ENCODE data around the gene CACNA2D4. TPM values are rescaled to one million over a fixed set of nuclear protein-coding genes. Genes with fewer than 3 reads are reported as not detected.

The CACNA2D4 gene
- polyA plus RNA-seq, 3 donors, result 17.8 to 87.7 (median 22.1) TPM

GRCh38 chr12:1841586-1842182 is 76.8 kb downstream of the CACNA2D4 start:
- H3K27ac Mint-ChIP-seq, result peak overlapping the region in 2 of 7 donors; percentile 6 to 38
- Histone ChIP-seq H2AFZ (ENCODE audit: insufficient read depth, low read depth, low read length, poor library complexity, severe bottlenecking) (no peak overlapping the region), H3K4me2 (replicated peaks; ENCODE audit: extremely low read depth, low read length, poor library complexity, severe bottlenecking) (no peak overlapping the region), H3K4me3 (replicated peaks in 1 of 3; ENCODE audit: low read depth in 2 of 3, low read length in 3 of 3) (no peak overlapping the region), H3K27me3 (ENCODE audit: control insufficient read depth in 2 of 2, insufficient read depth in 2 of 2, low read length in 2 of 2) (no peaks in the 10 kb centered on the region), H3K27ac (ENCODE audit: low read depth in 1 of 2, low read length in 2 of 2) (no peak overlapping the region), H3K36me3 (replicated peaks in 1 of 2; ENCODE audit: control insufficient read depth in 1 of 2, insufficient read depth in 2 of 2, low read length in 2 of 2) (no peaks in the 10 kb centered on the region), H3K9me3 (replicated peaks in 1 of 2; ENCODE audit: control insufficient read depth in 1 of 2, insufficient read depth in 1 of 2, low read length in 2 of 2) (no peaks in the 10 kb centered on the region), H4K20me1 (ENCODE audit: insufficient read depth, low read length) (no peaks in the 10 kb centered on the region), H3K79me2 (ENCODE audit: insufficient read depth, low read length) (no peaks in the 10 kb centered on the region), H3K9ac (ENCODE audit: insufficient read depth, low read length, poor library complexity, severe bottlenecking) (no peak overlapping the region), H3K4me1 (ENCODE audit: control insufficient read depth in 1 of 2, insufficient read depth in 2 of 2, low read length in 2 of 2) (peaks cover 14 to 22% of the 10 kb centered on the region in 2 donors)
- peaks cover 26% of the 10 kb centered on the region for H3K4me1 Mint-ChIP-seq
- peaks cover 0 to 2% (median 0%) of the 10 kb centered on the region in 7 donors for H3K9me3 Mint-ChIP-seq
- intact Hi-C loops (cut with micrococcal nuclease), result no loop called here
- WGBS (ENCODE audit: insufficient coverage), result 90% methylated on average over 8 of the region's 13 CpGs
- no peak for TF ChIP-seq CTCF (IDR thresholded peaks at IDR 0.05)
- H3K36me3 Mint-ChIP-seq, result no peaks in the 10 kb centered on the region
- no peak overlapping the region for H3K4me3 Mint-ChIP-seq
- peak; percentile 14 to 67 (median 29) for DNase-seq
- H3K27me3 Mint-ChIP-seq (ENCODE audit: low read depth in 3 of 3), result peaks cover 0 to 7% (median 4%) of the 10 kb centered on the region in 3 donors

DNA sequence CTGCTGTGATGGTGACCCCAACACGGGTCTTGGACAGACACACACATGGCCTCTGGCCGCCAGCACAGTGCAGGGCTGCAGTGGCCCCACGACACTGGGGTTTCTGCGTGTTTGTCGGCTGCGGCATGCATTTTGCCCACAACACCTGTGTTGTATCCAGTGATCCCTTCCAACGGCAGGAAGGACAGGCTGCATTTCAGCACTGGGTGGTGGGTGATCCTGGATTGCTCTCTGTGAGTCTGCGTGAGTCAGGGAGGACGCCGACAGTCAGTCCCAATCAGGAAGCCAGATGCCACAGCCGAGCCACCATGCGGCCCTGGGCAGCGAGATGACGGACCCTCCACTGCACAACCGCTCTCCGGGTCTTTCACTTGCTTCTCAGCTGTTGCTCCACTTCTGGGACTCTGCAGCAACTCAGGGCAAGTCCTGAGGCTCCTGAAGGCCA is 77.4 kb downstream of the CACNA2D4 start:
- H3K36me3 Mint-ChIP-seq, result no peaks in the 10 kb centered on the region
- no peak overlapping the region for H3K27ac ChIP-seq (ENCODE audit: low read depth in 1 of 2, low read length in 2 of 2)
- H3K27ac Mint-ChIP-seq, result peak overlapping the region in 1 of 7 donors; percentile 54
- H3K9ac ChIP-seq (ENCODE audit: insufficient read depth, low read length, poor library complexity, severe bottlenecking), result no peak overlapping the region
- intact Hi-C loops (cut with micrococcal nuclease), result no loop called here
- H3K4me2 ChIP-seq (replicated peaks; ENCODE audit: extremely low read depth, low read length, poor library complexity, severe bottlenecking), result no peak overlapping the region
- peaks cover 26% of the 10 kb centered on the region for H3K4me1 Mint-ChIP-seq
- peaks cover 0 to 6% (median 6%) of the 10 kb centered on the region in 3 donors for H3K27me3 Mint-ChIP-seq (ENCODE audit: low read depth in 3 of 3)
- no peaks in the 10 kb centered on the region for H3K36me3 ChIP-seq (replicated peaks in 1 of 2; ENCODE audit: control insufficient read depth in 1 of 2, insufficient read depth in 2 of 2, low read length in 2 of 2)
- H3K79me2 ChIP-seq (ENCODE audit: insufficient read depth, low read length), result no peaks in the 10 kb centered on the region
- H4K20me1 ChIP-seq (ENCODE audit: insufficient read depth, low read length), result no peaks in the 10 kb centered on the region
- 75% methylated on average over 16 of the region's 16 CpGs for WGBS (ENCODE audit: insufficient coverage)
- peaks cover 14 to 22% of the 10 kb centered on the region in 2 donors for H3K4me1 ChIP-seq (ENCODE audit: control insufficient read depth in 1 of 2, insufficient read depth in 2 of 2, low read length in 2 of 2)
- no peaks in the 10 kb centered on the region for H3K27me3 ChIP-seq (ENCODE audit: control insufficient read depth in 2 of 2, insufficient read depth in 2 of 2, low read length in 2 of 2)
- no peak overlapping the region for H3K4me3 Mint-ChIP-seq
- H2AFZ ChIP-seq (ENCODE audit: insufficient read depth, low read depth, low read length, poor library complexity, severe bottlenecking), result no peak overlapping the region
- DNase-seq, result no peak
- no peaks in the 10 kb centered on the region for H3K9me3 ChIP-seq (replicated peaks in 1 of 2; ENCODE audit: control insufficient read depth in 1 of 2, insufficient read depth in 1 of 2, low read length in 2 of 2)
- no peak for TF ChIP-seq CTCF (IDR thresholded peaks at IDR 0.05)
- H3K9me3 Mint-ChIP-seq, result peaks cover 0 to 2% (median 0%) of the 10 kb centered on the region in 7 donors
- H3K4me3 ChIP-seq (replicated peaks in 1 of 3; ENCODE audit: low read depth in 2 of 3, low read length in 3 of 3), result no peak overlapping the region
